ENCODE results near the gene MAP3K2. TPM values are rescaled to one million over a fixed set of nuclear protein-coding genes. Genes with fewer than 3 reads are reported as not detected.

The MAP3K2 gene
- polyA plus RNA-seq, 1 donor: 27.5 TPM

DNA sequence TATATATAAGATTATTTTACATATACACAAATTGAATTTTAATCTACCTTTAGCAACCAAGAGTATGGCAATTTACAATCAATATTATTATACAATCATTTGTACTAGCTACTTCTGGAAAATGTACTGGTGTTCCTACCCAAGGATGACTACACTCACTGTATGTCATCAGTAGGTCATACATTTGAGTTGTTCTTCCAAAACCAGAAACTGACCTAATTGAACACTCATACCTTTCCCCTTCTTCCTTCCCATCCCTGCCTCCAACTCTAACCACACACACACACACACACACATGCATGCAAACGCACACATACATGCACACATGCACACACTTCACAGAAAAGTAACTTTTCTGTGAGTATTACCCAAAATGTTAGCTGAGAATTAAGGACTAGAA lies 85.6 kb downstream of the MAP3K2 start:
- H3K9me3 ChIP-seq (ENCODE audit: control insufficient read depth, low read depth, low read length): no peaks in the 10 kb centered on the region
- H3K27me3 ChIP-seq (ENCODE audit: control insufficient read depth, insufficient read depth, low read length): no peaks in the 10 kb centered on the region
- H3K4me1 ChIP-seq (ENCODE audit: control insufficient read depth, insufficient read depth, low read length): no peaks in the 10 kb centered on the region
- no peak for DNase-seq
- H3K36me3 ChIP-seq (ENCODE audit: control insufficient read depth, insufficient read depth, low read length): peaks cover 21% of the 10 kb centered on the region
- H3K4me3 ChIP-seq (ENCODE audit: low read length): no peak overlapping the region
- no CpG with 5 or more reads among the region's 1 CpG for WGBS (ENCODE audit: insufficient coverage, low lambda C conversion rate)
- H3K27ac ChIP-seq (ENCODE audit: low read length): no peak overlapping the region

DNA sequence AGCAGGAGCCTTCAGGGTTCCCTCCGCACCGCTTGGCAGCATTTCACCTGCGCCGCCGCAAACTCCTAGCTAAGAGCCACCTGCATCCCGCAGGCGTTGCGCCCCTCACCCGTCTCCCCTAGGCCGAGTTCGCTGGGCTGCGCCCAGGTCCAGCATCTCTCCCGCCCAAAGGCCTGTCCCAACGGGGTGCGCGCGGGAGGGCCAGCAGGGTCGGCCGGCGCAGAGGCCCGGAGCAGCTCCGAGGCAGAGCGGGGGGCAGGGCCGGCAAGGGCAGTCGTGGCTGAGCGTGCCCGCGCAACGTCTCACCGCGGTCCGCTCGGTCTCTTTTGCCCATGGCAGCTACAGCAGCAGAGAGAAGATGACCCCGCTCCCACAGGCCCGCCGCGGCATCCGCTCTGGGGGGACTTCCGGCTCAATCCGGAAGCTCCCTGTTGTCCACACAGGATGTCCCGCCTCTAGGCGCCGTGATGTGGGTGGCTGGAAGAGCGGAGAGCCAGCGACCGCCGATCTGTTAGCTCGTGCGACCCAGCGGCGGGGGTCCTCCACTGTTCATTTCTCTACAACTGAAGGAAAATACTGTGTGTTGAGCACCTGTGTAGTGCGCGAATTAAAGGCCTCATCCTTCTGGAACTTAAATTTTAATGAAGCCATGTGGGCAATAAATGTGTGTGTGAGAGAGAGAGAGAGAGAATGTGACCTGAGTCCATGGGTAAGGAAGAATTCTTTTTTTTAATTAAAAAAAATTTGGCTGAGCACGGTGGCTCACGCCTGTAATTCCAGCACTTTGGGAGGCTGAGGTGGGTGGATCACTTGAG lies 93.8 kb downstream of the MAP3K2 start, which contains the start of gene ERCC3:
Gene ERCC3 (minus strand): TSS at position 397 of the 815 bp plus-strand sequence. CDS start 63 bp downstream, at position 334.
- peak; percentile 66 to 86 for DNase-seq
- Histone ChIP-seq H3K27me3 (ENCODE audit: control insufficient read depth, insufficient read depth, low read length) (no peaks in the 10 kb centered on the region), H3K4me1 (ENCODE audit: control insufficient read depth, insufficient read depth, low read length) (peaks cover 7% of the 10 kb centered on the region), H3K27ac (ENCODE audit: low read length) (no peak within 1 kb of the TSS), H3K36me3 (ENCODE audit: control insufficient read depth, insufficient read depth, low read length) (peaks cover 38% of the 10 kb centered on the region), H3K4me3 (ENCODE audit: low read length) (peak within 1 kb of the TSS; percentile 76), H3K9me3 (ENCODE audit: control insufficient read depth, low read depth, low read length) (no peaks in the 10 kb centered on the region)
- WGBS (ENCODE audit: insufficient coverage, low lambda C conversion rate): no CpG with 5 or more reads among the region's 55 CpGs

DNA sequence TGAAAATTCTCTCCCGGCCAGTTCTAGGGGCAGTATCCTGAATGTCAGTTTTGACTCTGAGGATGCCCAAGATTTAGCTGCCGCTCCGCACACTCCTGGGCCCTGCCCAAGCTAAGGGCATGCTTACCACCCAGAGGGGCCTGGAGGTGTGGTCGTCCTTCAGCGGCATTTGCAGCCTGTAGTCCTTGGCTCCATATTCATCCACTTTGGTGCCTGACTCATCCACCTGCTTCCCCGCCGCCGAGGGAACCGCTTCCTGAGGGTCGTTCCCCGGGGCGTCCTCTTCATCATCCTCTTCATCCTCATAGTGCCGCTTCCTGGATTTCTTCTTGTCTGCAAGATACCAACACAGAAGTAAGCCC lies 94.4 kb downstream of the MAP3K2 start:
- no CpG with 5 or more reads among the region's 13 CpGs for WGBS (ENCODE audit: insufficient coverage, low lambda C conversion rate)
- Histone ChIP-seq H3K27me3 (ENCODE audit: control insufficient read depth, insufficient read depth, low read length) (no peaks in the 10 kb centered on the region), H3K9me3 (ENCODE audit: control insufficient read depth, low read depth, low read length) (no peaks in the 10 kb centered on the region), H3K36me3 (ENCODE audit: control insufficient read depth, insufficient read depth, low read length) (peaks cover 44% of the 10 kb centered on the region), H3K4me1 (ENCODE audit: control insufficient read depth, insufficient read depth, low read length) (peaks cover 7% of the 10 kb centered on the region), H3K4me3 (ENCODE audit: low read length) (peak overlapping the region; percentile 76), H3K27ac (ENCODE audit: low read length) (no peak overlapping the region)
- DNase-seq: no peak

DNA sequence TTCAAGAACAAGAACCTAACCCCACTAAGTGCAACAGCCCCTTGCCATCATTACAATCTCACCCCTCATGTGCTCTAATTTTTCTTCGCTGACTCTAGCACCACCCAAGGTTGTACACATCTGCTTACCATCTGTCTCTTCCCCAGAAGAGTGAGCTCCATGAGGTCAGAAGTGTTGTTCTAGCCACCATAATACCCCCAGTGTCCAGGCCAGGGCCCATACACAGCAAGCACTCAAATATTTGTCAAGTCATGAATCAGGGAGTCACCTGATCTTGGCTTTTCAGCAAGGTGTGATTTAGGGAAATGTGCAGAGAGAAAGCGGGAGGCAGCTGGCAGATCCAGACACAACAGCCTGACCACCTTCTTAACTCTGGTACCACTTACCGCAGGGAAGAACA lies 99.5 kb downstream of the MAP3K2 start:
- Histone ChIP-seq H3K4me1 (ENCODE audit: control insufficient read depth, insufficient read depth, low read length) (peaks cover 6% of the 10 kb centered on the region), H3K36me3 (ENCODE audit: control insufficient read depth, insufficient read depth, low read length) (peaks cover 88% of the 10 kb centered on the region), H3K9me3 (ENCODE audit: control insufficient read depth, low read depth, low read length) (no peaks in the 10 kb centered on the region), H3K4me3 (ENCODE audit: low read length) (no peak overlapping the region), H3K27me3 (ENCODE audit: control insufficient read depth, insufficient read depth, low read length) (no peaks in the 10 kb centered on the region), H3K27ac (ENCODE audit: low read length) (no peak overlapping the region)
- 100% methylated on average over 1 of the region's 3 CpGs for WGBS (ENCODE audit: insufficient coverage, low lambda C conversion rate)
- no peak for DNase-seq

DNA sequence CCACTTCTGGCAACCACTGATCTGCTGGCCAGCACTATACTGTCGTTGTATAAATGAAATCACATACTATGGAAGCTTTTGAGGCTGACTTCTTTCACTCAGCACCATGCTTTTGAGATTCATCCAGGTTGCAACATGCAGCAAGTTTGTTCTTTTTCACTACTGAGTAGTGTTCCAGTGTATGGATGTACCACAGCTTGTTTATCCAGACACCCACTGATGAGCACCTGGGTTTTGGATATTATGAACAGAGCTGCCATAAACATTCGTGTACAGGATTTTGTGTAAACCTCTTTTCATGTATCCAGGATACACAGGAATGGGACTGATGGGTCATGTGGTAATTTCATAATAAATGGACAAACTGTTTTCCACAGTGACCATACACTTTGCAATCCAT lies 104.5 kb downstream of the MAP3K2 start:
- H3K4me1 ChIP-seq (ENCODE audit: control insufficient read depth, insufficient read depth, low read length): no peaks in the 10 kb centered on the region
- H3K9me3 ChIP-seq (ENCODE audit: control insufficient read depth, low read depth, low read length): no peaks in the 10 kb centered on the region
- DNase-seq: no peak
- H3K36me3 ChIP-seq (ENCODE audit: control insufficient read depth, insufficient read depth, low read length): peaks cover 83% of the 10 kb centered on the region
- H3K27ac ChIP-seq (ENCODE audit: low read length): no peak overlapping the region
- no peaks in the 10 kb centered on the region for H3K27me3 ChIP-seq (ENCODE audit: control insufficient read depth, insufficient read depth, low read length)
- no peak overlapping the region for H3K4me3 ChIP-seq (ENCODE audit: low read length)
- no CpG with 5 or more reads among the region's 2 CpGs for WGBS (ENCODE audit: insufficient coverage, low lambda C conversion rate)

DNA sequence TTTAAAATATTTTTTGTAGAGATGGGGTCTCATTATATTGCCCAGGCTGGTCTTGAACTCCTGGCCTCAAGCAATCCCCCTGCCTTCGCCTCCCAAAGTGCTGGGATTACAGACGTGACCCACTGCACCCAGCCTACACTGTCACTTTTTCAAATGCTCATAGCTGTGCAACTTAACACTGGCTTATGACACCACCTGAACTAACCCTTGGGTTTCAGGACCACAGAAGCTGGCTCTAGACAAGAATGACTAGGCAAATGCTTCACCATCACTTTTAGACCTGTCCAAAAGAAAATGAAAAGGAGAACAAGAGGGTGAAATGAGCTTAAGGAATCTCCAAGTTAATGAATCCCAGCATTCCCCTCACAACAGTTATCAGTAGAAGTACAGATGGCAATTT lies 107.1 kb downstream of the MAP3K2 start:
- no CpG with 5 or more reads among the region's 2 CpGs for WGBS (ENCODE audit: insufficient coverage, low lambda C conversion rate)
- H3K27ac ChIP-seq (ENCODE audit: low read length): no peak overlapping the region
- no peaks in the 10 kb centered on the region for H3K4me1 ChIP-seq (ENCODE audit: control insufficient read depth, insufficient read depth, low read length)
- H3K27me3 ChIP-seq (ENCODE audit: control insufficient read depth, insufficient read depth, low read length): no peaks in the 10 kb centered on the region
- H3K4me3 ChIP-seq (ENCODE audit: low read length): no peak overlapping the region
- H3K36me3 ChIP-seq (ENCODE audit: control insufficient read depth, insufficient read depth, low read length): peaks cover 83% of the 10 kb centered on the region
- no peaks in the 10 kb centered on the region for H3K9me3 ChIP-seq (ENCODE audit: control insufficient read depth, low read depth, low read length)
- DNase-seq: no peak

DNA sequence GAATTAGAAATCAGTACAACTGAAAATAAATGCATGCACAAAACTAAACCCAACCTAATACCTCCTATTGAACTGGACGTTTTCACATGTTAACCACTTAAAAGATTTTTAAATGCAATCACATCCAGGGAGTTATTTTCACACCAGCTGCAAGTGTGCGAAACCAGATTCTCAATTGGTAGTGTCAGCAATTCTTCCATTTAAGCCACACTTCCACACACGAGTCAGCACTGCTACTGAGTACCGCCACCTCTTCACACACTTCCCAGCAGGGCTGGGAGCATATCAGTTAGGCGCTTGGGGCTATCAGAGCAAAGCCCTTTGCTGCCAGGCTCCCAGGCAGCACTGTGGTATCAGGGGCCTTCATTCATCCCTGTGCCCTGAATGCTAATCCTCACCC lies 108.0 kb downstream of the MAP3K2 start:
- 100% methylated on average over 1 of the region's 5 CpGs for WGBS (ENCODE audit: insufficient coverage, low lambda C conversion rate)

DNA sequence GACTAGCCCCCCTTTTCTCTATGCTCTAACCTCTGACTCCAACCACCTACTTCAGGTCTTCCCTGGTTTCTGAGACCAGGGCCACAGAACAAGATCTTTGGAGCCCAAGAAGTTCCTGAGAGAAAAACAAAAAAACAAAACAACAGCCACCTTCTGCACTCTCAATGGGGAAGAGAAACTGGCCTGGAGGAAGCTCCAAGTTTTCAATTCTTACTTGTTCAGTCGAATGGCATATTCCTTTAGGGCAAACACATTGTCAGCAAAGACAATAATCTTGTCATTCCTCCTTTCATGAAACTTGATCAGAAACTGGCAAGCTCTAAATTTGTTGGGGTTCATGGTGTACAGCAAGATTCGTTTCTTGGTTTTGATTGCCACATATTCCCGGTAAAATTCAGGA lies 108.8 kb downstream of the MAP3K2 start:
- Histone ChIP-seq H3K9me3 (ENCODE audit: control insufficient read depth, low read depth, low read length) (no peaks in the 10 kb centered on the region), H3K4me3 (ENCODE audit: low read length) (no peak overlapping the region), H3K4me1 (ENCODE audit: control insufficient read depth, insufficient read depth, low read length) (no peaks in the 10 kb centered on the region), H3K36me3 (ENCODE audit: control insufficient read depth, insufficient read depth, low read length) (peaks cover 84% of the 10 kb centered on the region), H3K27me3 (ENCODE audit: control insufficient read depth, insufficient read depth, low read length) (no peaks in the 10 kb centered on the region), H3K27ac (ENCODE audit: low read length) (no peak overlapping the region)
- no peak for DNase-seq
- 100% methylated on average over 3 of the region's 3 CpGs for WGBS (ENCODE audit: insufficient coverage, low lambda C conversion rate)

More for the DNA sequence above, 108.0 kb downstream of the MAP3K2 start:
- peaks cover 86% of the 10 kb centered on the region for H3K36me3 ChIP-seq (ENCODE audit: control insufficient read depth, insufficient read depth, low read length)
- H3K9me3 ChIP-seq (ENCODE audit: control insufficient read depth, low read depth, low read length): no peaks in the 10 kb centered on the region
- no peak for DNase-seq
- H3K4me3 ChIP-seq (ENCODE audit: low read length): no peak overlapping the region
- no peak overlapping the region for H3K27ac ChIP-seq (ENCODE audit: low read length)
- no peaks in the 10 kb centered on the region for H3K4me1 ChIP-seq (ENCODE audit: control insufficient read depth, insufficient read depth, low read length)
- H3K27me3 ChIP-seq (ENCODE audit: control insufficient read depth, insufficient read depth, low read length): no peaks in the 10 kb centered on the region

DNA sequence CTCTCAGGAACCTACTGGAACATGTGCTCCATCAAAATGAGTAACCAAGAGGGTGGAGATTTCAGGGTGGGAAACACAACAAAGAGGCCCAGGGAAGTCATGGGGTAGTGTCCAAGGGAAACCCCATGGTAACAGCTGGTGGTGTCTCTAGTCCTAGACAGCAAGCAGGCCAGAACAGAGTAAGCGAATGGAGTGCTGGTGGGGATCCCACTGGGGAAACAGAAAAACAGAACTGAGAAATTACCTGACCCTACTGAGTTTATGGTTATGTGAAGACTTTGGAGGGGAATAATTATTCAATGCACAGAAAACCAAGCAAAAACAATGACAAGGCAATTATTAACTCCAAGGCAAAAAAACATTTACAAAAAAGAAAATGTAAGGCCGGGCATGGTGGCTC lies 110.7 kb downstream of the MAP3K2 start:
- Histone ChIP-seq H3K4me1 (ENCODE audit: control insufficient read depth, insufficient read depth, low read length) (no peaks in the 10 kb centered on the region), H3K27me3 (ENCODE audit: control insufficient read depth, insufficient read depth, low read length) (no peaks in the 10 kb centered on the region), H3K9me3 (ENCODE audit: control insufficient read depth, low read depth, low read length) (no peaks in the 10 kb centered on the region), H3K36me3 (ENCODE audit: control insufficient read depth, insufficient read depth, low read length) (peaks cover 82% of the 10 kb centered on the region), H3K27ac (ENCODE audit: low read length) (no peak overlapping the region), H3K4me3 (ENCODE audit: low read length) (no peak overlapping the region)
- DNase-seq: no peak
- WGBS (ENCODE audit: insufficient coverage, low lambda C conversion rate): no CpG with 5 or more reads among the region's 2 CpGs

DNA sequence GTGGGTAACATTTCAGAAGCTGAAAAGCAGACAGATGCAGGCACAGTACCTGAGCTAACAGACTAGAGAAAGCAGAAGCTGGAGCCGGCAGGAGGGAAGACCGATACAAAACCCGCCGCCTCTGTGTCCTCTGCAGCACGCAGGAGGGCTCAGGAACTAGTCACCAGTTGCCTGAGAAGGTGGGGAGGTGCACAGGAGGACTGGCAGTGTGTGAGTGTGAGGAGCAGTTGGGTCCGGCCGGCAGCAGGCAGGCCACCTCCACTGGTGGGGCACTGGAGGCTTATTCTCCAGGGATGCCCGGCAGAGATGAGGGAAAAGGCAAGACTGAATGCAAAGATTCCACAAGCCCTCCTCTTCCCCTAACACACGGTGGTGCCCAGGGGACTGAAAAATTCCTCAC lies 112.0 kb downstream of the MAP3K2 start:
- Histone ChIP-seq H3K36me3 (ENCODE audit: control insufficient read depth, insufficient read depth, low read length) (peaks cover 88% of the 10 kb centered on the region), H3K4me1 (ENCODE audit: control insufficient read depth, insufficient read depth, low read length) (no peaks in the 10 kb centered on the region), H3K27ac (ENCODE audit: low read length) (no peak overlapping the region), H3K9me3 (ENCODE audit: control insufficient read depth, low read depth, low read length) (no peaks in the 10 kb centered on the region), H3K4me3 (ENCODE audit: low read length) (no peak overlapping the region), H3K27me3 (ENCODE audit: control insufficient read depth, insufficient read depth, low read length) (no peaks in the 10 kb centered on the region)
- DNase-seq: no peak
- no CpG with 5 or more reads among the region's 9 CpGs for WGBS (ENCODE audit: insufficient coverage, low lambda C conversion rate)

DNA sequence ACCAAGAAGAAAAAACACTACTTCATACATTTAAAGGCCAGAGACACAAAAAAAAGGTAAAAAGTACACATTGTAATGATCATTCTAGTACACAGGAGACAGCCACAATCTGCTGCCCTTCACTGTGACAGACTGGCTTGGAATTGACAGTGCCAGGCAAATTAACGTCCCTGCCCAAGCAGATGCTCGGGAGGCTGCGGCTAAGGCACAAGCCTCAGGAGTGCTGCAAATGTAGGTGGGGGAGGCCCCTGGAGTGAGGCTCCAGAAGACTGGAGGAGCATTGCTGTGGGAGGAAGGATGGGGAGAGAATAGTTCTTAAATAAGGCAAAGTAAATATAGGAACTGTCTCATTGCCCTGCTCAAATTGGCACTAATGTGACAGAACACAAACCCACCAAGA lies 112.4 kb downstream of the MAP3K2 start:
- Histone ChIP-seq H3K4me1 (ENCODE audit: control insufficient read depth, insufficient read depth, low read length) (no peaks in the 10 kb centered on the region), H3K4me3 (ENCODE audit: low read length) (no peak overlapping the region), H3K36me3 (ENCODE audit: control insufficient read depth, insufficient read depth, low read length) (peaks cover 89% of the 10 kb centered on the region), H3K27me3 (ENCODE audit: control insufficient read depth, insufficient read depth, low read length) (no peaks in the 10 kb centered on the region), H3K27ac (ENCODE audit: low read length) (no peak overlapping the region), H3K9me3 (ENCODE audit: control insufficient read depth, low read depth, low read length) (no peaks in the 10 kb centered on the region)
- no peak for DNase-seq
- WGBS (ENCODE audit: insufficient coverage, low lambda C conversion rate): no CpG with 5 or more reads among the region's 3 CpGs

Data from large intestine (tissue), 3 donors.